CD4-positive, CD25-positive, alpha-beta regulatory T cell (primary cell): ENCODE measurements around the gene NID1. TPM values are rescaled to one million over a fixed set of nuclear protein-coding genes. Genes with fewer than 3 reads are reported as not detected.
A peak's percentile ranks its signal among the peaks of the same experiment; 100 is the strongest.
"Not testable (repeated sequence)": the region's sequence is repeated elsewhere in the genome, so short reads cannot be mapped to it uniquely, and the experiment has no call there.

Experiments used
- ATAC-seq, 2 donors: fragments of 150-1000 bp; cut with Tn5 transposase; one replicate each; pipeline ENCODE4 v1.10.0; 2021; ENCODE audit warnings: low read depth in 2 of 2, moderate number of reproducible peaks in 2 of 2, moderate library complexity in 1 of 2
- DNase-seq, 3 donors: peaks; one replicate each; pipeline versions ENCODE4 v3.0.0 to v3.0.0-alpha.2; 2012 to 2022; ENCODE audit warnings: mixed read lengths in 1 of 3
- H3K27ac ChIP-seq: one replicate; pipeline ENCODE4 v1.7.0; 2013; ENCODE audit warnings: mild to moderate bottlenecking, low read length; ENCODE audit not compliant: insufficient read depth, poor library complexity, severe bottlenecking
- H3K27me3 ChIP-seq: one replicate; pipeline ENCODE4 v1.7.0; 2013; ENCODE audit warnings: low read length; ENCODE audit not compliant: control insufficient read depth, insufficient read depth
- H3K36me3 ChIP-seq: one replicate; pipeline ENCODE4 v1.7.0; 2013; ENCODE audit warnings: mild to moderate bottlenecking, low read length, moderate library complexity; ENCODE audit not compliant: control insufficient read depth, insufficient read depth
- H3K4me1 ChIP-seq: 2 replicates; pipeline ENCODE4 v1.7.0; 2013; ENCODE audit warnings: mild to moderate bottlenecking, low read length; ENCODE audit not compliant: insufficient read depth, control insufficient read depth, poor library complexity, severe bottlenecking
- H3K4me3 ChIP-seq: one replicate; pipeline ENCODE4 v1.7.0; 2013; ENCODE audit warnings: low read depth, mild to moderate bottlenecking, low read length, moderate library complexity
- H3K9me3 ChIP-seq, 2 experiments: 1 replicate in 1 of 2; 2 replicates in 1 of 2; pipeline ENCODE4 v1.7.0; 2013; ENCODE audit warnings: low read length in 2 of 2, mild to moderate bottlenecking in 1 of 2, moderate library complexity in 1 of 2; ENCODE audit not compliant: control insufficient read depth in 2 of 2
- H3K27ac Mint-ChIP-seq, 3 donors: one replicate each; pipeline ENCODE4 v1.8.0; 2020 to 2022; ENCODE audit warnings: mild to moderate bottlenecking in 3 of 3, mixed read lengths in 3 of 3, moderate library complexity in 2 of 3
- H3K27me3 Mint-ChIP-seq: one replicate; pipeline ENCODE4 v1.8.0; 2022; ENCODE audit warnings: mild to moderate bottlenecking, mixed read lengths
- H3K36me3 Mint-ChIP-seq: one replicate; pipeline ENCODE4 v1.8.0; 2020; ENCODE audit warnings: mixed read lengths
- H3K4me1 Mint-ChIP-seq, 4 donors: one replicate each; pipeline ENCODE4 v1.8.0; 2020 to 2022; ENCODE audit warnings: mixed read lengths in 4 of 4, mild to moderate bottlenecking in 1 of 4
- H3K4me3 Mint-ChIP-seq, 4 donors: one replicate each; pipeline ENCODE4 v1.8.0; 2020 to 2022; ENCODE audit warnings: mild to moderate bottlenecking in 4 of 4, mixed read lengths in 4 of 4, moderate library complexity in 3 of 4
- H3K9me3 Mint-ChIP-seq, 7 donors: one replicate each; pipeline ENCODE4 v1.8.0; 2020 to 2022; ENCODE audit warnings: mixed read lengths in 7 of 7, mild to moderate bottlenecking in 3 of 7, moderate library complexity in 2 of 7
- polyA plus RNA-seq, 4 donors: library from polyadenylated mRNA; unstranded; fragments of 300-500 nt; fragmentation: Illumina TruSeq; gene quantifications; one replicate each; pipeline ENCODE4 v1.2.3, GENCODE V29; 2021
- total RNA-seq: library from RNA; stranded (reverse); gene quantifications from one replicate; pipeline ENCODE4 v1.2.3, GENCODE V29; 2022

The NID1 gene
- total and polyA plus RNA-seq, 5 donors from 2014 or later, result 0.10 TPM; not detected in 4

- peaks cover 0 to 2% (median 0%) of the 10 kb centered on the region in 7 donors for H3K9me3 Mint-ChIP-seq
- peaks cover 7% of the 10 kb centered on the region for H3K27me3 ChIP-seq
- peaks cover 9% of the 10 kb centered on the region for H3K4me1 ChIP-seq
- no peak overlapping the region for H3K27ac ChIP-seq
- H3K27me3 Mint-ChIP-seq, result peaks cover 44% of the 10 kb centered on the region
- H3K9me3 ChIP-seq, result no peaks in the 10 kb centered on the region
- ATAC-seq, result no peak
- H3K4me1 Mint-ChIP-seq, result peaks cover 5 to 14% (median 10%) of the 10 kb centered on the region in 4 donors
- no peaks in the 10 kb centered on the region for H3K36me3 Mint-ChIP-seq
- no peak overlapping the region for H3K4me3 ChIP-seq
- peak overlapping the region in 1 of 4 donors; percentile 64 for H3K4me3 Mint-ChIP-seq
- no peaks in the 10 kb centered on the region for H3K36me3 ChIP-seq
- no peak for DNase-seq
- H3K27ac Mint-ChIP-seq, result peak overlapping the region; percentile 73 to 86 (median 85)
These were observed 92.6 kb downstream of the NID1 start for GRCh38 chr1:235972311-235972689.

- peak; percentile 68 to 89 (median 80) for DNase-seq
- H3K9me3 ChIP-seq, result no peaks in the 10 kb centered on the region
- Mint-ChIP-seq H3K9me3 (peaks cover 0 to 1% (median 0%) of the 10 kb centered on the region in 7 donors), H3K27me3 (peaks cover 39% of the 10 kb centered on the region), H3K4me1 (peaks cover 5 to 14% (median 10%) of the 10 kb centered on the region in 4 donors), H3K4me3 (peak overlapping the region in 3 of 4 donors; percentile 37 to 64 (median 59)), H3K27ac (peak overlapping the region; percentile 73 to 86 (median 85)), H3K36me3 (no peaks in the 10 kb centered on the region)
- H3K27me3 ChIP-seq, result peaks cover 7% of the 10 kb centered on the region
- no peaks in the 10 kb centered on the region for H3K36me3 ChIP-seq
- peaks cover 9% of the 10 kb centered on the region for H3K4me1 ChIP-seq
- no peak overlapping the region for H3K4me3 ChIP-seq
- H3K27ac ChIP-seq, result no peak overlapping the region
- ATAC-seq, result peak; percentile 98 to 99
These were observed 93.1 kb downstream of the NID1 start for GRCh38 chr1:235971571-235972310.

GRCh38 chr1:235971020-235971419, 93.9 kb downstream of the NID1 start:
- no peak overlapping the region for H3K4me3 ChIP-seq
- Mint-ChIP-seq H3K27ac (no peak overlapping the region), H3K4me3 (peak overlapping the region in 1 of 4 donors; percentile 59), H3K4me1 (peaks cover 5 to 15% (median 10%) of the 10 kb centered on the region in 4 donors), H3K36me3 (no peaks in the 10 kb centered on the region), H3K9me3 (no peaks in the 10 kb centered on the region), H3K27me3 (peaks cover 32% of the 10 kb centered on the region)
- no peak for DNase-seq
- no peak overlapping the region for H3K27ac ChIP-seq
- H3K27me3 ChIP-seq, result peaks cover 7% of the 10 kb centered on the region
- H3K9me3 ChIP-seq, result no peaks in the 10 kb centered on the region
- peaks cover 9% of the 10 kb centered on the region for H3K4me1 ChIP-seq
- H3K36me3 ChIP-seq, result no peaks in the 10 kb centered on the region
- ATAC-seq, result no peak

- Mint-ChIP-seq H3K9me3 (no peaks in the 10 kb centered on the region), H3K4me1 (peaks cover 5 to 31% (median 10%) of the 10 kb centered on the region in 4 donors), H3K36me3 (no peaks in the 10 kb centered on the region), H3K4me3 (no peak overlapping the region), H3K27me3 (peaks cover 24% of the 10 kb centered on the region), H3K27ac (no peak overlapping the region)
- H3K4me1 ChIP-seq, result peaks cover 9% of the 10 kb centered on the region
- DNase-seq (no peak), ATAC-seq (no peak)
- H3K36me3 ChIP-seq, result no peaks in the 10 kb centered on the region
- H3K9me3 ChIP-seq, result no peaks in the 10 kb centered on the region
- no peak overlapping the region for H3K4me3 ChIP-seq
- H3K27ac ChIP-seq, result no peak overlapping the region
- peaks cover 4% of the 10 kb centered on the region for H3K27me3 ChIP-seq
These were observed 96.1 kb downstream of the NID1 start for GRCh38 chr1:235968831-235969230.

GRCh38 chr1:235966134-235966533, 98.8 kb downstream of the NID1 start:
- H3K4me3 ChIP-seq, ATAC-seq, H3K27me3 ChIP-seq, H3K36me3 Mint-ChIP-seq, H3K36me3 ChIP-seq, H3K9me3 ChIP-seq, H3K4me1 ChIP-seq, H3K9me3 Mint-ChIP-seq, H3K27ac ChIP-seq, H3K27ac Mint-ChIP-seq, DNase-seq, H3K4me3 Mint-ChIP-seq: not testable (repeated sequence)
- H3K27me3 Mint-ChIP-seq, result peaks cover 10% of the 10 kb centered on the region
- H3K4me1 Mint-ChIP-seq, result peaks cover 0 to 17% (median under 1%) of the 10 kb centered on the region in 4 donors

GRCh38 chr1:235960809-235961208, 104.1 kb downstream of the NID1 start:
- Histone ChIP-seq H3K4me3 (no peak overlapping the region), H3K9me3 (no peaks in the 10 kb centered on the region), H3K27me3 (no peaks in the 10 kb centered on the region), H3K4me1 (no peaks in the 10 kb centered on the region), H3K27ac (no peak overlapping the region), H3K36me3 (no peaks in the 10 kb centered on the region)
- Mint-ChIP-seq H3K4me3 (no peak overlapping the region), H3K9me3 (no peaks in the 10 kb centered on the region), H3K27me3 (peaks cover 18% of the 10 kb centered on the region), H3K27ac (no peak overlapping the region), H3K36me3 (no peaks in the 10 kb centered on the region), H3K4me1 (peaks cover 0 to 14% (median under 1%) of the 10 kb centered on the region in 4 donors)
- ATAC-seq (no peak), DNase-seq (no peak)

- Mint-ChIP-seq H3K4me3 (no peak overlapping the region), H3K4me1 (peaks cover 0 to 26% (median 14%) of the 10 kb centered on the region in 4 donors), H3K9me3 (no peaks in the 10 kb centered on the region), H3K27me3 (peaks cover 14% of the 10 kb centered on the region), H3K27ac (no peak overlapping the region), H3K36me3 (no peaks in the 10 kb centered on the region)
- ATAC-seq (no peak), DNase-seq (no peak)
- Histone ChIP-seq H3K9me3 (no peaks in the 10 kb centered on the region), H3K4me3 (no peak overlapping the region), H3K4me1 (peaks cover 10% of the 10 kb centered on the region), H3K27me3 (no peaks in the 10 kb centered on the region), H3K27ac (no peak overlapping the region), H3K36me3 (no peaks in the 10 kb centered on the region)
These were observed 106.9 kb downstream of the NID1 start for GRCh38 chr1:235958021-235958420.

- Histone ChIP-seq H3K4me3 (no peak overlapping the region), H3K4me1 (peaks cover 10% of the 10 kb centered on the region), H3K27me3 (no peaks in the 10 kb centered on the region), H3K36me3 (no peaks in the 10 kb centered on the region), H3K9me3 (no peaks in the 10 kb centered on the region), H3K27ac (no peak overlapping the region)
- no peaks in the 10 kb centered on the region for H3K36me3 Mint-ChIP-seq
- peak overlapping the region in 1 of 4 donors; percentile 6 for H3K4me3 Mint-ChIP-seq
- no peak for DNase-seq
- no peaks in the 10 kb centered on the region for H3K9me3 Mint-ChIP-seq
- peak overlapping the region in 1 of 3 donors; percentile 52 for H3K27ac Mint-ChIP-seq
- ATAC-seq, result no peak
- H3K4me1 Mint-ChIP-seq, result peaks cover 0 to 30% (median 16%) of the 10 kb centered on the region in 4 donors
- peaks cover 4% of the 10 kb centered on the region for H3K27me3 Mint-ChIP-seq
These were observed 109.1 kb downstream of the NID1 start for GRCh38 chr1:235955777-235956176.
